T-cell (primary cell): Measurements from ENCODE around the gene MVB12B. TPM values are rescaled to one million over a fixed set of nuclear protein-coding genes. Genes with fewer than 3 reads are reported as not detected.

Source experiments
- ATAC-seq, 4 experiments: fragments of 200-7000 bp in 3 of 4; fragments of 150-1000 bp in 1 of 4; cut with Tn5 transposase; replicated peaks in 1 of 4; 1 replicate in 3 of 4; 2 replicates in 1 of 4; pipeline ENCODE4 v1.10.0; 2021; ENCODE audit warnings: moderate library complexity in 3 of 4, mild to moderate bottlenecking in 2 of 4, moderate number of reproducible peaks in 1 of 4
- CTCF ChIA-PET, 2 donors: fragments of 300-600 bp; sonication (Branson Sonifier 250); formaldehyde crosslinking; loops; one replicate each; lab custom pipeline; 2022; ENCODE audit warnings: antibody characterized with exemption in 2 of 2; lab: Charles Lee
- POLR2A ChIA-PET, 2 donors: fragments of 300-600 bp; sonication (Branson Sonifier 250); formaldehyde crosslinking; loops; one replicate each; lab custom pipeline; 2022; ENCODE audit warnings: antibody characterized with exemption in 2 of 2; lab: Charles Lee
- DNase-seq, 35 experiments: peaks; one replicate each; pipeline versions ENCODE4 v3.0.0 to v3.0.0-alpha.2; 2013 to 2023
- H3K27ac ChIP-seq: one replicate; pipeline ENCODE4 v1.5.1; 2013; ENCODE audit warnings: low read length
- H3K27me3 ChIP-seq, 2 experiments: replicated peaks in 1 of 2; 1 replicate in 1 of 2; 2 replicates in 1 of 2; pipeline versions ENCODE4 v1.6.1 to v1.7.0; 2013; ENCODE audit warnings: low read length in 1 of 2, mixed read lengths in 1 of 2; ENCODE audit not compliant: control insufficient read depth in 2 of 2, insufficient read depth in 2 of 2; ENCODE audit errors: extremely low read depth in 1 of 2
- H3K36me3 ChIP-seq, 2 donors: 1 replicate in 1 of 2; 2 replicates in 1 of 2; pipeline versions ENCODE4 v1.6.1 to v1.7.0; 2013; ENCODE audit warnings: low read length in 1 of 2; ENCODE audit not compliant: control insufficient read depth in 2 of 2, insufficient read depth in 1 of 2; ENCODE audit errors: extremely low read depth in 1 of 2
- H3K4me1 ChIP-seq, 2 experiments: 1 replicate in 1 of 2; 2 replicates in 1 of 2; pipeline versions ENCODE4 v1.6.1 to v1.7.0; 2013; ENCODE audit warnings: low read length in 2 of 2, mixed read lengths in 1 of 2; ENCODE audit not compliant: insufficient read depth in 2 of 2, control insufficient read depth in 1 of 2; ENCODE audit errors: extremely low read depth in 1 of 2
- H3K4me3 ChIP-seq, 2 donors: 1 replicate in 1 of 2; 2 replicates in 1 of 2; pipeline versions ENCODE4 v1.5.1 to v1.7.0; 2013; ENCODE audit warnings: mild to moderate bottlenecking in 2 of 2, low read length in 1 of 2, moderate library complexity in 1 of 2; ENCODE audit not compliant: control insufficient read depth in 1 of 2; ENCODE audit errors: extremely low read depth in 1 of 2
- H3K9me3 ChIP-seq: 2 replicates; pipeline ENCODE4 v1.7.0; 2013
- H3K27ac Mint-ChIP-seq, 2 donors: one replicate each; pipeline ENCODE4 v1.8.0; 2020 to 2021; ENCODE audit warnings: mild to moderate bottlenecking in 2 of 2, mixed read lengths in 2 of 2
- H3K27me3 Mint-ChIP-seq, 2 donors: one replicate each; pipeline ENCODE4 v1.8.0; 2021 to 2022; ENCODE audit warnings: mixed read lengths in 2 of 2
- H3K36me3 Mint-ChIP-seq: one replicate; pipeline ENCODE4 v1.8.0; 2021; ENCODE audit warnings: mixed read lengths
- H3K4me1 Mint-ChIP-seq, 3 donors: one replicate each; pipeline ENCODE4 v1.8.0; 2020 to 2022; ENCODE audit warnings: mixed read lengths in 3 of 3, mild to moderate bottlenecking in 1 of 3
- H3K4me3 Mint-ChIP-seq, 3 donors: one replicate each; pipeline ENCODE4 v1.8.0; 2020 to 2022; ENCODE audit warnings: mild to moderate bottlenecking in 3 of 3, mixed read lengths in 3 of 3, moderate library complexity in 3 of 3
- H3K9me3 Mint-ChIP-seq, 3 donors: one replicate each; pipeline ENCODE4 v1.8.0; 2020 to 2022; ENCODE audit warnings: mixed read lengths in 3 of 3
- WGBS: methylation state at CpG from one replicate; pipeline ENCODE4 v1.1.5; 2013; ENCODE audit warnings: missing lambda C conversion rate; ENCODE audit not compliant: insufficient coverage; 5-methylcytosine and 5-hydroxymethylcytosine counted together
- total RNA-seq, 35 experiments: library from RNA in 6 of 35; stranded (reverse) in 6 of 35; fragments of 120-200 nt in 1 of 35; gene quantifications; one replicate each; pipeline versions ENCODE4 v1.2.1 to v1.2.4 and lab custom pipeline; 2013 to 2026

The MVB12B gene
- total RNA-seq, 5 donors from 2014 or later (not counting 1 experiment from before 2014, with no cell fraction given), result 8.2 to 25.2 (median 10.6) TPM

DNA sequence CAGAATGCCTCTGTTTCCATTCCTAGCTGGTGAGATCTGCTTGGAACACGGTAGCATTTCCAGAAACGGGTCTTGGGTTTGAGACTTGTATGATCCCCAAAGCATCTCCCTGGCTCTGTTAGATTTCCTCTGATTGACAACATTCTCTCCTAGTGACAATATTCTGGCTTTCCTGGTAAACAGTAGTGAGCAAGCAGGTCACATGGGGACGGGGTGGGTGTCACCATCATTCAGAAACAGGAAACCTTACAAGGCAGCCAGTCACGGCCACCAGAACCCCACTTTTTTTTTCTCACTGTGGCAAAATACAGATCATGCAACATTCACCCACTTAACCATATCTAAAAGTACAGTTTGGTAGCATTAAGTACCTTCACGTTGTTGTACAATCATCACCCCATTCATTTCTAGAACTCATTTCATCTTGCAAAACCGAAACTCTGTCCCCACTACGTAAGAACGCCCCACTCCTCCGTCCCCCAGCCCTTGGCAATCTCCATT lies 197.0 kb downstream of the MVB12B start:
- Histone ChIP-seq H3K36me3 (no peaks in the 10 kb centered on the region), H3K27me3 (peaks cover 2 to 39% of the 10 kb centered on the region in 2 experiments), H3K9me3 (no peaks in the 10 kb centered on the region), H3K27ac (peak overlapping the region; percentile 34), H3K4me1 (peaks cover 0 to 38% of the 10 kb centered on the region in 2 experiments), H3K4me3 (peak overlapping the region in 1 of 2 donors; percentile 38)
- peaks cover 12 to 37% (median 26%) of the 10 kb centered on the region in 3 donors for H3K4me1 Mint-ChIP-seq
- peak overlapping the region; percentile 59 to 80 (median 64) for H3K4me3 Mint-ChIP-seq
- H3K27me3 Mint-ChIP-seq, result peaks cover 12 to 26% of the 10 kb centered on the region in 2 donors
- no peaks in the 10 kb centered on the region for H3K9me3 Mint-ChIP-seq
- peak overlapping the region; percentile 51 to 73 for H3K27ac Mint-ChIP-seq
- peak in 25 of 35 experiments; percentile 10 to 64 (median 30) for DNase-seq
- peak; percentile 80 to 90 (median 84) for ATAC-seq
- 14% methylated on average over 7 of the region's 9 CpGs for WGBS
- CTCF ChIA-PET, result no interaction called here
- no peaks in the 10 kb centered on the region for H3K36me3 Mint-ChIP-seq
- POLR2A ChIA-PET, result no interaction called here

DNA sequence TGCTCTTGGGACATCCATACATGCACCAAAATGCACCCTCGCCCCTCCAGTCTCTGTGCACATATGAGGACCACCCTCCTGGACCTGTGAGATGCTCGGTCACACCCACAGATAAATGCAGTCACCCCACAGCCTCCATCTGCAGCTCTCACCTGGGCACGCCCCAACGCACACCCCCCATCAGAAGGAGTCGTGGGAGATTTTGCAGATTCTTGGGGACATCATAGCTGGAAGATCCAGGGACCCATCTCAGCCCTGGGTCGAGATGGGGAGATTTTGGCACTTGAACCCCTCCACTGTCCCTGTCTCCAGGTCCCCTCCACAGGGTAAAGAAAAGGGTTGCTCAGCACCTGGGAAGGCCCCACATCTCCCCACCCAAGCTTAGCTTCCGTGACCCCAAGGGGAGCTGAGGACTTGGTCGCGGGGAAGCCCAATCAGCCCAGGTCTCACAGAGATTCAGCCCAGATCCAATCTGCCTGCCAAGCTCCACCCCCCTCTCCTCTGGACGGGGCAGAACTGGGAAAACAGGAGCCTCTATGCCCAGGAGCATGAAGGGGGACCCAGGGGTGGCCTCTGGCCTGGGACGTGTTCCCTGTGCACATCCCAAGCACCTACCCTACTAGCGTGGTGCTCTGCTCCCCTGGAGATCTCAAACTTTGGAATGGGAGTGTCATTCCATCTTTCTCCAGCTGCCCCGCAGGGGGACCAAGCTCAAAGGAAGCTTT lies 197.9 kb downstream of the MVB12B start:
- H3K4me3 ChIP-seq, result peak overlapping the region in 1 of 2 donors; percentile 38
- peak overlapping the region; percentile 34 for H3K27ac ChIP-seq
- H3K27ac Mint-ChIP-seq, result peak overlapping the region in 1 of 2 donors; percentile 51
- ChIA-PET CTCF (no interaction called here), POLR2A (no interaction called here)
- ATAC-seq (no peak), DNase-seq (no peak)
- H3K27me3 Mint-ChIP-seq, result peaks cover 7 to 17% of the 10 kb centered on the region in 2 donors
- H3K4me3 Mint-ChIP-seq, result peak overlapping the region; percentile 59 to 80 (median 64)
- peaks cover 12 to 28% (median 18%) of the 10 kb centered on the region in 3 donors for H3K4me1 Mint-ChIP-seq
- H3K36me3 ChIP-seq, result no peaks in the 10 kb centered on the region
- peaks cover 0 to 36% of the 10 kb centered on the region in 2 experiments for H3K27me3 ChIP-seq
- H3K36me3 Mint-ChIP-seq, result no peaks in the 10 kb centered on the region
- H3K9me3 ChIP-seq, result no peaks in the 10 kb centered on the region
- peaks cover 0 to 33% of the 10 kb centered on the region in 2 experiments for H3K4me1 ChIP-seq
- no peaks in the 10 kb centered on the region for H3K9me3 Mint-ChIP-seq
- 88% methylated on average over 9 of the region's 13 CpGs for WGBS

GRCh38 chr9:126526218-126527108 lies 199.8 kb downstream of the MVB12B start:
- Mint-ChIP-seq H3K4me1 (peaks cover 12 to 23% (median 15%) of the 10 kb centered on the region in 3 donors), H3K27ac (no peak overlapping the region), H3K36me3 (no peaks in the 10 kb centered on the region), H3K9me3 (no peaks in the 10 kb centered on the region), H3K27me3 (peaks cover 7 to 14% of the 10 kb centered on the region in 2 donors), H3K4me3 (no peak overlapping the region)
- ChIA-PET POLR2A (no interaction called here), CTCF (no interaction called here)
- WGBS, result 86% methylated on average over 13 of the region's 19 CpGs
- H3K27me3 ChIP-seq, result peaks cover 0 to 32% of the 10 kb centered on the region in 2 experiments
- no peaks in the 10 kb centered on the region for H3K9me3 ChIP-seq
- ATAC-seq (no peak), DNase-seq (no peak)
- H3K36me3 ChIP-seq, result no peaks in the 10 kb centered on the region
- no peak overlapping the region for H3K27ac ChIP-seq
- H3K4me3 ChIP-seq, result no peak overlapping the region
- peaks cover 0 to 23% of the 10 kb centered on the region in 2 experiments for H3K4me1 ChIP-seq

- H3K36me3 Mint-ChIP-seq, result no peaks in the 10 kb centered on the region
- no peak overlapping the region for H3K27ac Mint-ChIP-seq
- H3K9me3 Mint-ChIP-seq, result no peaks in the 10 kb centered on the region
- peaks cover 4 to 11% of the 10 kb centered on the region in 2 donors for H3K27me3 Mint-ChIP-seq
- CTCF ChIA-PET, result no interaction called here
- H3K4me1 ChIP-seq, result peaks cover 0 to 23% of the 10 kb centered on the region in 2 experiments
- ATAC-seq, result no peak
- H3K27ac ChIP-seq, result no peak overlapping the region
- H3K9me3 ChIP-seq, result no peaks in the 10 kb centered on the region
- H3K4me3 Mint-ChIP-seq, result no peak overlapping the region
- 92% methylated on average over 16 of the region's 20 CpGs for WGBS
- no peaks in the 10 kb centered on the region for H3K36me3 ChIP-seq
- POLR2A ChIA-PET, result no interaction called here
- H3K4me1 Mint-ChIP-seq, result peaks cover 12 to 21% (median 15%) of the 10 kb centered on the region in 3 donors
- DNase-seq, result no peak
- H3K4me3 ChIP-seq, result no peak overlapping the region
- H3K27me3 ChIP-seq, result peaks cover 0 to 31% of the 10 kb centered on the region in 2 experiments
Observed at GRCh38 chr9:126527109-126527825, 200.6 kb downstream of the MVB12B start.

- Histone ChIP-seq H3K4me1 (peaks cover 0 to 17% of the 10 kb centered on the region in 2 experiments), H3K27ac (no peak overlapping the region), H3K9me3 (no peaks in the 10 kb centered on the region), H3K36me3 (no peaks in the 10 kb centered on the region), H3K4me3 (no peak overlapping the region), H3K27me3 (peaks cover 0 to 25% of the 10 kb centered on the region in 2 experiments)
- H3K27me3 Mint-ChIP-seq, result peaks cover 3 to 11% of the 10 kb centered on the region in 2 donors
- ChIA-PET CTCF (interaction anchor here in 1 of 2 donors (0.7 kb wide), 1 partner anchor 246 kb away, joined by 3 read pairs; no protein-coding TSS in a partner anchor), POLR2A (no interaction called here)
- H3K9me3 Mint-ChIP-seq, result no peaks in the 10 kb centered on the region
- ATAC-seq (no peak), DNase-seq (no peak)
- peaks cover 11 to 20% (median 12%) of the 10 kb centered on the region in 3 donors for H3K4me1 Mint-ChIP-seq
- no peak overlapping the region for H3K27ac Mint-ChIP-seq
- WGBS, result 82% methylated on average over 13 of the region's 14 CpGs
- H3K36me3 Mint-ChIP-seq, result no peaks in the 10 kb centered on the region
- H3K4me3 Mint-ChIP-seq, result no peak overlapping the region
Observed at GRCh38 chr9:126528111-126528510, 201.5 kb downstream of the MVB12B start.
